Suppressor macrophage (primary cell): Measurements from ENCODE around the gene UBASH3B.
"Not testable (repeated sequence)": the region's sequence is repeated elsewhere in the genome, so short reads cannot be mapped to it uniquely, and the experiment has no call there.

Experiments
- DNase-seq, 4 experiments: peaks; one replicate each; pipeline ENCODE4 v3.0.0-alpha.2; 2020 to 2022
- total RNA-seq, 17 experiments: gene quantifications; one replicate each; lab custom pipeline; 2026; ENCODE audit warnings: mixed read lengths in 6 of 17, inconsistent platforms in 3 of 17; lab: John Stamatoyannopoulos, UW

UBASH3B gene
- 96.7 to 411 (median 205) reads per million in 17 experiments for total RNA-seq

- peak; percentile 75 to 88 (median 84) for DNase-seq
Measured at GRCh38 chr11:122655527-122656072, at the start of gene UBASH3B. TSS of gene UBASH3B (plus strand) at chr11:122655722. CDS start at chr11:122656050, 328 bp downstream.

GRCh38 chr11:122607162-122607561 is 48.4 kb upstream of the UBASH3B start:
- not testable (repeated sequence) for DNase-seq

GRCh38 chr11:122612123-122612824 is 43.2 kb upstream of the UBASH3B start:
- DNase-seq = peak in 2 of 4 experiments; percentile 24 to 34

- DNase-seq = peak; percentile 31 to 53 (median 52)
Measured at GRCh38 chr11:122616718-122617117, 38.8 kb upstream of the UBASH3B start.

- no peak for DNase-seq
Measured at GRCh38 chr11:122617297-122617696, 38.2 kb upstream of the UBASH3B start.

- peak in 1 of 4 experiments; percentile 15 for DNase-seq
Measured at GRCh38 chr11:122617926-122618325, 37.6 kb upstream of the UBASH3B start.

- no peak for DNase-seq
Measured at GRCh38 chr11:122618927-122619326, 36.6 kb upstream of the UBASH3B start.

- DNase-seq = no peak
Measured at GRCh38 chr11:122619757-122620156, 35.8 kb upstream of the UBASH3B start.

- not testable (repeated sequence) for DNase-seq
Measured at GRCh38 chr11:122625501-122625900, 30.0 kb upstream of the UBASH3B start.

- DNase-seq = no peak
Measured at GRCh38 chr11:122625976-122626665, 29.4 kb upstream of the UBASH3B start.

- no peak for DNase-seq
Measured at GRCh38 chr11:122627745-122628144, 27.8 kb upstream of the UBASH3B start.

- peak; percentile 90 to 92 (median 90) for DNase-seq
Measured at GRCh38 chr11:122628810-122629555, 26.5 kb upstream of the UBASH3B start.

GRCh38 chr11:122632181-122632824 is 23.2 kb upstream of the UBASH3B start:
- no peak for DNase-seq

GRCh38 chr11:122633219-122633829 is 22.2 kb upstream of the UBASH3B start:
- peak; percentile 60 to 82 (median 66) for DNase-seq

- DNase-seq = peak; percentile 23 to 46 (median 40)
Measured at GRCh38 chr11:122634501-122634900, 21.0 kb upstream of the UBASH3B start.

GRCh38 chr11:122637541-122637940 is 18.0 kb upstream of the UBASH3B start:
- DNase-seq = peak; percentile 34 to 59 (median 56)

GRCh38 chr11:122642472-122642922 is 13.0 kb upstream of the UBASH3B start:
- DNase-seq = no peak

- no peak for DNase-seq
Measured at GRCh38 chr11:122642971-122643370, 12.6 kb upstream of the UBASH3B start.

- DNase-seq = no peak
Measured at GRCh38 chr11:122645847-122646246, 9.7 kb upstream of the UBASH3B start.

GRCh38 chr11:122646549-122647340 is 8.8 kb upstream of the UBASH3B start:
- DNase-seq = peak in 3 of 4 experiments; percentile 52 to 58 (median 53)
